Ectodermal cell (in vitro differentiated cells): ENCODE results near the gene MTCP1.

Experiments
- H3K27ac ChIP-seq: 2 replicates; pipeline ENCODE4 v1.7.0; 2013; ENCODE audit warnings: mild to moderate bottlenecking, low read depth, low read length; ENCODE audit not compliant: insufficient read depth, poor library complexity, severe bottlenecking
- H3K27me3 ChIP-seq: 2 replicates; pipeline ENCODE4 v1.7.0; 2013; ENCODE audit warnings: mild to moderate bottlenecking, low read length; ENCODE audit not compliant: insufficient read depth, control insufficient read depth, poor library complexity, severe bottlenecking
- H3K36me3 ChIP-seq: one replicate; pipeline ENCODE4 v1.7.0; 2013; ENCODE audit warnings: low read length; ENCODE audit not compliant: control insufficient read depth, insufficient read depth
- H3K4me1 ChIP-seq: one replicate; pipeline ENCODE4 v1.7.0; 2013; ENCODE audit warnings: low read length; ENCODE audit not compliant: control insufficient read depth, insufficient read depth
- H3K4me3 ChIP-seq: 2 replicates; pipeline ENCODE4 v1.7.0; 2013; ENCODE audit warnings: low read depth, low read length, control low read depth; ENCODE audit not compliant: insufficient read depth
- H3K9me3 ChIP-seq: 2 replicates; pipeline ENCODE4 v1.7.0; 2013; ENCODE audit warnings: mild to moderate bottlenecking, low read length, moderate library complexity; ENCODE audit not compliant: control insufficient read depth
- WGBS, 2 experiments: methylation state at CpG; one replicate each; pipeline ENCODE4 v1.1.7; 2013; ENCODE audit warnings: missing lambda C conversion rate in 2 of 2; 5-methylcytosine and 5-hydroxymethylcytosine counted together

The MTCP1 gene

GRCh38 chrX:155071694-155072280 is 851 bp upstream of the MTCP1 start:
- Histone ChIP-seq H3K9me3 (no peaks in the 10 kb centered on the region), H3K27ac (no peak overlapping the region), H3K4me1 (peaks cover 4% of the 10 kb centered on the region), H3K4me3 (peak overlapping the region; percentile 65), H3K36me3 (peaks cover 3% of the 10 kb centered on the region), H3K27me3 (no peaks in the 10 kb centered on the region)
- 2 to 4% methylated on average over 23 to 25 of the region's 25 CpGs for WGBS, 2 experiments

- peak overlapping the region; percentile 53 for H3K4me3 ChIP-seq
- no peaks in the 10 kb centered on the region for H3K9me3 ChIP-seq
- H3K27me3 ChIP-seq = no peaks in the 10 kb centered on the region
- WGBS, 2 experiments = 0% methylated on average over 13 to 14 of the region's 16 CpGs
- H3K4me1 ChIP-seq = peaks cover 4% of the 10 kb centered on the region
- no peaks in the 10 kb centered on the region for H3K36me3 ChIP-seq
- H3K27ac ChIP-seq = peak overlapping the region; percentile 44
Observed at GRCh38 chrX:155070663-155070974, 317 bp downstream of the MTCP1 start.

GRCh38 chrX:155070038-155070437 is 898 bp downstream of the MTCP1 start:
- no peaks in the 10 kb centered on the region for H3K9me3 ChIP-seq
- H3K27me3 ChIP-seq = no peaks in the 10 kb centered on the region
- H3K4me3 ChIP-seq = peak overlapping the region; percentile 53
- H3K36me3 ChIP-seq = no peaks in the 10 kb centered on the region
- 11 to 27% methylated on average over 8 to 12 of the region's 12 CpGs for WGBS, 2 experiments
- H3K27ac ChIP-seq = no peak overlapping the region
- peaks cover 4% of the 10 kb centered on the region for H3K4me1 ChIP-seq

DNA sequence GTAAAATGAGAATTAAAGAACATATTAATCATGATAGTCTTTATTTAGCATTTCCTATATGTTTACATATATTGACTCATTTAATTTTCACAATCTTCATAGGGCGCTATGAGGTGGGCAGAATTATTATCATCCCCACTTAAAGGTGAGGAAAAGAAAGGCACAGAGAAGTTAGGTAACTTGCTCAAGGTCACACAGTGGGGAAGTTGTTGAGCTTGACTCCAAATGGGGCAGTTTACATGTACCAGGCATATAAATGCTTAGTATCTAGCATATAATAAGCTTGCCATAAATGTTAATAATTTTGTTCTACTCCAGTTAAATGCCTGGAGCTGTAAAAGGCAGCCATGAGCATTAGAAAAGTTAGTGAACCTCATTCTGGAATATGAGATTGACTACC is 1.5 kb downstream of the MTCP1 start:
- Histone ChIP-seq H3K27me3 (no peaks in the 10 kb centered on the region), H3K4me1 (peaks cover 4% of the 10 kb centered on the region), H3K27ac (no peak overlapping the region), H3K9me3 (no peaks in the 10 kb centered on the region), H3K36me3 (no peaks in the 10 kb centered on the region), H3K4me3 (no peak overlapping the region)
- no CpG with 5 or more reads among the region's 1 CpG for WGBS, 2 experiments

- H3K36me3 ChIP-seq = no peaks in the 10 kb centered on the region
- H3K4me3 ChIP-seq = no peak overlapping the region
- peaks cover 4% of the 10 kb centered on the region for H3K4me1 ChIP-seq
Observed at GRCh38 chrX:155068165-155068564, 2.8 kb downstream of the MTCP1 start.

GRCh38 chrX:155065035-155065734 is 5.8 kb downstream of the MTCP1 start:
- WGBS, 2 experiments = 93 to 95% methylated on average over 7 to 8 of the region's 8 CpGs
- Histone ChIP-seq H3K9me3 (no peaks in the 10 kb centered on the region), H3K4me3 (no peak overlapping the region)

More at GRCh38 chrX:155068165-155068564, 2.8 kb downstream of the MTCP1 start:
- no peak overlapping the region for H3K27ac ChIP-seq
- 13 to 61% methylated on average over 1 of the region's 1 CpG for WGBS, 2 experiments
- H3K9me3 ChIP-seq = no peaks in the 10 kb centered on the region
- H3K27me3 ChIP-seq = no peaks in the 10 kb centered on the region

DNA sequence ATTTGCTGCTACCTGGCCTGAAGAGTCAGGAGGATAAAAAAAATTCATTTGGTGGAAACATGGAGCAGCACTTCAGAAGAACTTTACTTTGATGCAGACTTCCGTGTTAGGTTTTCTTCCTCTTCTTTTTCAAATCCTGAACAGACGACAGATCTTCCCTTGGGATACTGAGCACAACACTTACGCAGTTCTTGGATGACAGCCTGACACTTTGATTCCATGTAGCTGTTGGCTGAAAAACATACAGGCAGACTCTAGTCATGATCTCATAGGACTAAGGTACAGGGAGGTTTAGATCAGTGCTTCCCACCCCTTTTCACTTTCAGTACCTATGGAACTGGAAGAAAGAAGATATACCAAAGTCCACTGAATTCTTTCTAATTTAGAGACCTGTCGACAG is 9.2 kb downstream of the MTCP1 start:
- 94 to 98% methylated on average over 3 of the region's 4 CpGs for WGBS, 2 experiments
- Histone ChIP-seq H3K4me1 (no peaks in the 10 kb centered on the region), H3K4me3 (no peak overlapping the region), H3K27me3 (no peaks in the 10 kb centered on the region), H3K9me3 (no peaks in the 10 kb centered on the region), H3K27ac (no peak overlapping the region), H3K36me3 (no peaks in the 10 kb centered on the region)

More at GRCh38 chrX:155065035-155065734, 5.8 kb downstream of the MTCP1 start:
- H3K4me1 ChIP-seq = peaks cover 4% of the 10 kb centered on the region
- no peak overlapping the region for H3K27ac ChIP-seq
- no peaks in the 10 kb centered on the region for H3K27me3 ChIP-seq
- no peaks in the 10 kb centered on the region for H3K36me3 ChIP-seq

GRCh38 chrX:155056877-155057792 is 13.8 kb downstream of the MTCP1 start:
- Histone ChIP-seq H3K27ac (no peak overlapping the region), H3K27me3 (no peaks in the 10 kb centered on the region), H3K9me3 (no peaks in the 10 kb centered on the region), H3K4me3 (no peak overlapping the region), H3K36me3 (no peaks in the 10 kb centered on the region), H3K4me1 (no peaks in the 10 kb centered on the region)
- 32 to 34% methylated on average over 25 of the region's 25 CpGs for WGBS, 2 experiments

GRCh38 chrX:155056471-155056870 is 14.5 kb downstream of the MTCP1 start:
- Histone ChIP-seq H3K9me3 (no peaks in the 10 kb centered on the region), H3K27me3 (no peaks in the 10 kb centered on the region), H3K27ac (no peak overlapping the region), H3K4me1 (no peaks in the 10 kb centered on the region), H3K4me3 (no peak overlapping the region), H3K36me3 (no peaks in the 10 kb centered on the region)
- no CpG with 5 or more reads among the region's 1 CpG for WGBS, 2 experiments

DNA sequence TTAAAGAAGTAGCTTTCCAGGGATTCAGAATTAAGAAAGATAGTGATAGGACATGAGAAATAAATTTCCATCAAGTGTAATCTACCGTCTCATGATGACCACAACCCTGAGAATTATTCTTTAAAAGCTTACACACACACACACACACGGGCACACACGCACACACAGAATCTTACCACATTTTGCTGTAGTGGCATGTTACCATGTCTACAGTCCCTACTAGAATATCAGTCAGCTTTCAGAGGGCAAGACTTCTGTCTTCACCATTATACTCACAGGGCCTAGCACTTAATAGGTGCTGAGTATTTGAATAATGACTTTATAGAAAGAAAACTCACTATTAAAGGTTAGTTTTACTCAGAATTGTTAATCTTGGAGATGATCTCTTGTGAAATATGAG is 15.4 kb downstream of the MTCP1 start:
- 96 to 97% methylated on average over 3 of the region's 3 CpGs for WGBS, 2 experiments
- no peaks in the 10 kb centered on the region for H3K36me3 ChIP-seq
- no peak overlapping the region for H3K27ac ChIP-seq
- no peak overlapping the region for H3K4me3 ChIP-seq
- H3K9me3 ChIP-seq = no peaks in the 10 kb centered on the region
- no peaks in the 10 kb centered on the region for H3K27me3 ChIP-seq
- H3K4me1 ChIP-seq = no peaks in the 10 kb centered on the region
